Activated T-helper 1 cell treated with Interleukin-2 at 50 U/mL for 16 hours (primary cell): ENCODE results near the gene BORCS8.
A peak's percentile ranks its signal among the peaks of the same experiment; 100 is the strongest.
"Not testable (repeated sequence)": the region's sequence is repeated elsewhere in the genome, so short reads cannot be mapped to it uniquely, and the experiment has no call there.

Experiments
- DNase-seq: peaks from one replicate; pipeline ENCODE4 v3.0.0-alpha.2; 2020; ENCODE audit warnings: low read depth

BORCS8 gene

GRCh38 chr19:19179548-19180441 is 12.2 kb downstream of the BORCS8 start:
- no peak for DNase-seq

- DNase-seq = no peak
Measured at GRCh38 chr19:19176950-19177349, 15.0 kb downstream of the BORCS8 start.

- DNase-seq = not testable (repeated sequence)
Measured at GRCh38 chr19:19173243-19173642, 18.7 kb downstream of the BORCS8 start.

GRCh38 chr19:19171821-19172532 is 20.0 kb downstream of the BORCS8 start:
- DNase-seq = no peak

- DNase-seq = no peak
Measured at GRCh38 chr19:19170873-19171672, 20.9 kb downstream of the BORCS8 start.

GRCh38 chr19:19170053-19170872 is 21.7 kb downstream of the BORCS8 start, which contains the start of gene MEF2B:
Gene MEF2B (minus strand): TSS chr19:19170263. CDS start chr19:19150735, 19,528 bp downstream.
- peak; percentile 54 for DNase-seq

GRCh38 chr19:19169236-19170052 is 22.5 kb downstream of the BORCS8 start:
- DNase-seq = no peak

- DNase-seq = no peak
Measured at GRCh38 chr19:19167612-19168011, 24.3 kb downstream of the BORCS8 start.

- no peak for DNase-seq
Measured at GRCh38 chr19:19165396-19165795, 26.6 kb downstream of the BORCS8 start.

- DNase-seq = no peak
Measured at GRCh38 chr19:19162495-19162894, 29.5 kb downstream of the BORCS8 start.

- DNase-seq = no peak
Measured at GRCh38 chr19:19160461-19161035, 31.4 kb downstream of the BORCS8 start.

- DNase-seq = no peak
Measured at GRCh38 chr19:19159534-19159933, 32.4 kb downstream of the BORCS8 start.

- DNase-seq = no peak
Measured at GRCh38 chr19:19157808-19158207, 34.1 kb downstream of the BORCS8 start.

- no peak for DNase-seq
Measured at GRCh38 chr19:19155495-19156219, 36.3 kb downstream of the BORCS8 start.

GRCh38 chr19:19154768-19155494 is 37.0 kb downstream of the BORCS8 start:
- no peak for DNase-seq

- no peak for DNase-seq
Measured at GRCh38 chr19:19152668-19153384, 39.1 kb downstream of the BORCS8 start.

GRCh38 chr19:19151418-19151817 is 40.5 kb downstream of the BORCS8 start:
- DNase-seq = no peak

- no peak for DNase-seq
Measured at GRCh38 chr19:19149435-19149834, 42.5 kb downstream of the BORCS8 start.
